Measurements from ENCODE around the gene ATP8A1. TPM values are rescaled to one million over a fixed set of nuclear protein-coding genes. Genes with fewer than 3 reads are reported as not detected.

Gene ATP8A1
- total RNA-seq, 2 donors from 2014 or later = 64.7 to 70.5 TPM

DNA sequence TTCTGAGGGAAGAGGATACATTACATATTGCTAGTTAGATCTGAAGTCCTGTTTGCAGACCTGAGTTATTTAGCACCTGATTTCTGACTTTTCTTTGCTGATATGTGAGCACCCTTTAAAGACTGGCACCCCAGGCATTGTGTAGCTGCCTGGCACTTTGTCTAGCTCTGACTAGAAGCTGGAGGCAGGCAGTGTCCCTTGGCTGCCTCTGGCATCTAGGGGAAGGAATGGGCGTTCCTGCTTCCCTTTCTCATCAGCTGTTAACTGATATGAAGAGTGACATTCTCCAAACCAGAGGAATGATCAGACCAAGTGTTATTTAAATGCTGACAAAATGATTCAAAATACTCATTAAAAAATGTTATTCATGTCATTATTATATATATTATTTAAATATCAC lies 289.9 kb downstream of the ATP8A1 start:
- ATAC-seq (no peak), DNase-seq (no peak)
- intact Hi-C loops (cut with DNase I, micrococcal nuclease) = no loop called here

DNA sequence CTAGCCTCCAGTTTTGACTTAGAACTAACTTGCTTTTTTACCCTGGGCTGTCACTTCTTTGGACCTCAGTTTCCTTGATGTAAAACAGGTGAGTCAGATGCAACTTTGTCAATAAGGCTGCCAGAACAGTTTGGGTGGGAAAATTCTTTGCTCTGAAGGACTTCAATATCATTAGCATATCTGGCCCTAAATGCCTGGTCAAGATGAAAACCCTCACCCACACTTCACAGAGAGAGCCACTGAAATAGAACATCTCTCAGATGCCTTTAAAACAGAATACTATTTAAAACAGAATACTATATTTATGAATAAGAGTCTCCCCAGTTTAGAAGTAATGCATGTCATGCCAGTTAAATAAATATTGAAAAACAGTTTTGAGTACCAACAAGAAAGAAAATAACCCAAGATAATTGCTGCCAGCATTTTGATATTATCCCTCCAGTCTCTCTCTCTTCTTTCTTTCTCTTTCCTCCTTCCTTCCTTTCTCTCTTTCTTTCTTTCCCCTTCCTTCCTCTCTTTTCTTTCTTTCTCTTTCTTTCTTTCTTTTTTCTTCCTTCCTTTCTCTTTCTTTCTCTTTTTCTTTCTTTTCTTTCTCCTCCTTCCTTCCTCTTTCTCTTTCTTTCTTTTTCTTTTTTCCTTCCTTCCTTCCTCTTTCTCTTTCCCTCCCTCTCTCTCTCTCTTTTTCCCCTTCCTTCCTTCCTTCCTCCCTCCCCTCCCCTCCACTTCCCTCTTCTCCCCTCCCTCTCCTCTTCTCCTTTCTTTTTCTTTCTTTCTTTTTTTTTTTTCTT lies 292.4 kb downstream of the ATP8A1 start:
- ATAC-seq = no peak
- intact Hi-C loops (cut with DNase I, micrococcal nuclease) = loop anchor here in 1 of 2 donors (5.0 kb wide), 1 partner anchor 153 kb away; no protein-coding TSS in a partner anchor
- no peak for DNase-seq

DNA sequence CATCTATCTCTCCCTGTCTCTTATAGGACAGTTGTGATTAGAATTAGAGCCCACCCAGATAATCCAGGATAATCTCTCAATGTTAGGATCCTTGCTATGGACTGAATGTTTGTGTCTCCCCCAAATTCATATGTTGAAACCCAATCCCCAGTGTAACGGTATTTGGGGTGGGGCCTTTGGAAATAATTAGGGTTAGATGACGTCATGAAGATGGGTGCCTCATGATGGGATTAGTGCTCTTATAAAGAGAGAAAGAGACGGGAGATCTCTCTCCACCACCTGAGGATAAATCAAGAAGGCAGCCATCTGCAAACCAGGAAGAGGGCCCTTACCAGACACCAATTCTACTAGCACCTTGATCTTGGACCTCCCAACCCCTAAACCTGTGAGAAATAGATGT lies 293.3 kb downstream of the ATP8A1 start:
- DNase-seq (no peak), ATAC-seq (no peak)
- intact Hi-C loops (cut with DNase I, micrococcal nuclease) = loop anchor here in 1 of 2 donors (5.0 kb wide), 1 partner anchor 154 kb away; no protein-coding TSS in a partner anchor

DNA sequence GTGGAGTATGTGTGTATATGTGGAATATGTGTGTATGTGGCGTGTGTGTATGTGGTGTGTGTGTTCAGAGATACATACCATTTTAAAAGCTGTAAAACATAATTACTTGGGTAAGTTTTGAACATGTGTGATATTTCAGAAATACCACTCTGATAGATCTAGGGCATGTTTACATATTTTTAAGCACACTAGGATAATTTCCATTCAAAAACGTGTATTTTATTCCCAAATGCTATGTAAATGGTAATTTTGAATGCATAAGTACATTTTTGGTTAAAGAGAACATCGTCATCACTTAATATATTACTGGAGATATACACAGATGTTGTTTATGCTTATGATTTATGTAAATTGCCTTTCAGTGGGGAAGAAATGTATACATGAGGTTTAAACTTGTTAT lies 294.3 kb downstream of the ATP8A1 start:
- DNase-seq = no peak
- intact Hi-C loops (cut with DNase I, micrococcal nuclease) = loop anchor here in 1 of 2 donors (5.0 kb wide), 1 partner anchor 155 kb away; no protein-coding TSS in a partner anchor
- no peak for ATAC-seq

DNA sequence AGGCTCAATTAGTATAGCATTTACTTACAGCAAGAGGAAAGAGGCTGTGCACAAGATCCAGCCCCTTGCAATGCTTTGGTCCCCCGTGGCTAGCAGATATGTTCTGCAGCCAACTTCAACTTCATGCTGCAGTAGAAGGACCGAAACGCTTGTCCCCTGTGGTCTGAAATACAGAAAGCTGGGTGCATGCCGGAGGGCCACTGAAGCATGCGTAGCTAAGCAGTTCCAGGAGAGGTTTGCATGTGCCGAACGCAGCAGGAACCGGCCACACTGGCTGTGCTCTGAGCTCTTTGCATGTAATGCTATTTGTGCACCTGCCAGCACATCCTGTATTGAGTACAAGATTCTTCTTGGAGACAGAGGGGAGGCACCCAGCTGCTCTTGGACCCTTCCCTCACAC lies 295.4 kb downstream of the ATP8A1 start:
- intact Hi-C loops (cut with DNase I, micrococcal nuclease) = loop anchor here in 1 of 2 donors (5.0 kb wide), 1 partner anchor 156 kb away; no protein-coding TSS in a partner anchor
- DNase-seq (no peak), ATAC-seq (no peak)

DNA sequence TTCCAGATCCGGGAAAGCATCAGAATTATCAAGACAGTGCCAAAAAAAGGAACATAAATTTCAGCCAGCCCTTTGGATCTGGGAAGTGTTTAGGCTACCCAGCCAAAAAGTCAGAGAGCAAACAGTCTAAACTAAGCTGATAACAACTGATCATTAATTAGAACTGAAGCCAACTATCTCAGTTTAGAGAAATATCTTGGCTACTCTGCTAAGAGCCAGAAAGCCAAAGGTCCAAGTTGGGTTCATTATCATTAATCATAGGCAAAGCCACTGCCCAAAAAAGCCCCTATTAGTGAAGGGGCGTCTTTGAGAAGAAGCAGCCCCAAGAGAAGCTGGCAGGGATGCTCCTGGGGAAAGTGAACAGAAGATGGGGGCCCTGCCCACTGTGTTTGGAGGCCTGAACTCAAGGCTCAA lies 296.6 kb downstream of the ATP8A1 start:
- ATAC-seq (no peak), DNase-seq (no peak)
- intact Hi-C loops (cut with DNase I, micrococcal nuclease) = loop anchor here in 1 of 2 donors (5.0 kb wide), 1 partner anchor 157 kb away; no protein-coding TSS in a partner anchor

DNA sequence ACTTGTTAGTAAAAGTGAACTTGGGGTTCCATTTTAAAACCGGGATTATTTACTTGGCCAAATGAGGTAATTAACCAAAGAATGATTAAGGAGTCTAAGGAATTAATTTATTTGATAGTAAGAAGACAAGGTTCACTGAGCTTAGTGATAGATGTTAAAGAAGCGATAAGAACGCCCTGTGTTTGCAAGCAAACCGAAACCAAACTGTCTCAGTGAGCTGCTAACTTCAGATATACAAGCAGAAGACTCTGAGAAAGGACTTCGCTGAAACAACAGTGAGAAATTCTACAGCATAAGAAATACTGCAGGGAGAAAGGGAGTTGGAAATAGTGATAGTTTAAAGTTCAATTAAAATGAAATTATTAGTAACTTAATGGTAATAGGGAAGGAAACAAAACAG lies 297.2 kb downstream of the ATP8A1 start:
- no peak for DNase-seq
- intact Hi-C loops (cut with DNase I, micrococcal nuclease) = loop anchor here in 1 of 2 donors (5.0 kb wide), 1 partner anchor 158 kb away; no protein-coding TSS in a partner anchor
- no peak for ATAC-seq

Other genes with a start within 250 kb of the ATP8A1 start
- not detected for gene GRXCR1, start 235.6 kb upstream of the ATP8A1 start, total RNA-seq

Data from left colon (tissue), 2 donors.